GM12875 (cell line): ENCODE results near the gene PTPRM.

Experiments
- H3K4me3 ChIP-seq: one replicate; pipeline ENCODE4 v1.5.1; 2011; ENCODE audit warnings: low read depth, low read length, control low read depth
- TF ChIP-seq, protein P1 (sequence below): IDR thresholded peaks from 2 replicates; pipeline ENCODE4 v1.5.1; 2011; ENCODE audit warnings: low read depth, mild to moderate bottlenecking, control low read depth, inconsistent platforms, low read length, moderate library complexity, borderline replicate concordance; ENCODE audit not compliant: insufficient read depth

PTPRM gene

DNA sequence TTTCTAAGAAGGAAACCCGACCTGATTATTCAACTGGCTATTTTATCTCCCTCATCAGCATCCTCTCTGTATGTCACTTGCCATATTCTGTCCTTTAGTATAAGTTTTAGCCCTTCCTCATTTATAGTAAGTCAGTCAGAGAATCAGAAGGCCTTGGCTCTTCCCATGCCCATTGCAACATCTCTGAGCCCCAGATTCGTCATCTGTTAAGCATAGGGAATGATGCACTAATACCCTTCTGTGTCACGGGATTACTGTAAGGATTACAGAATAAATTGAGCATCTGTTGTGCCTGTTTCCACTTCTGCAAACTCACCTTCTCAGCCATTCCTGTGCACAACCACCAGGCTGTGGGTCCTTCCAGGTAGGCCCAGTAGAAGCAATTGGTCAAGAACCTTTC, 784.0 kb downstream of the PTPRM start:
- TF ChIP-seq, protein P1, sequence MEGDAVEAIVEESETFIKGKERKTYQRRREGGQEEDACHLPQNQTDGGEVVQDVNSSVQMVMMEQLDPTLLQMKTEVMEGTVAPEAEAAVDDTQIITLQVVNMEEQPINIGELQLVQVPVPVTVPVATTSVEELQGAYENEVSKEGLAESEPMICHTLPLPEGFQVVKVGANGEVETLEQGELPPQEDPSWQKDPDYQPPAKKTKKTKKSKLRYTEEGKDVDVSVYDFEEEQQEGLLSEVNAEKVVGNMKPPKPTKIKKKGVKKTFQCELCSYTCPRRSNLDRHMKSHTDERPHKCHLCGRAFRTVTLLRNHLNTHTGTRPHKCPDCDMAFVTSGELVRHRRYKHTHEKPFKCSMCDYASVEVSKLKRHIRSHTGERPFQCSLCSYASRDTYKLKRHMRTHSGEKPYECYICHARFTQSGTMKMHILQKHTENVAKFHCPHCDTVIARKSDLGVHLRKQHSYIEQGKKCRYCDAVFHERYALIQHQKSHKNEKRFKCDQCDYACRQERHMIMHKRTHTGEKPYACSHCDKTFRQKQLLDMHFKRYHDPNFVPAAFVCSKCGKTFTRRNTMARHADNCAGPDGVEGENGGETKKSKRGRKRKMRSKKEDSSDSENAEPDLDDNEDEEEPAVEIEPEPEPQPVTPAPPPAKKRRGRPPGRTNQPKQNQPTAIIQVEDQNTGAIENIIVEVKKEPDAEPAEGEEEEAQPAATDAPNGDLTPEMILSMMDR = no peak
- H3K4me3 ChIP-seq = no peak overlapping the region

DNA sequence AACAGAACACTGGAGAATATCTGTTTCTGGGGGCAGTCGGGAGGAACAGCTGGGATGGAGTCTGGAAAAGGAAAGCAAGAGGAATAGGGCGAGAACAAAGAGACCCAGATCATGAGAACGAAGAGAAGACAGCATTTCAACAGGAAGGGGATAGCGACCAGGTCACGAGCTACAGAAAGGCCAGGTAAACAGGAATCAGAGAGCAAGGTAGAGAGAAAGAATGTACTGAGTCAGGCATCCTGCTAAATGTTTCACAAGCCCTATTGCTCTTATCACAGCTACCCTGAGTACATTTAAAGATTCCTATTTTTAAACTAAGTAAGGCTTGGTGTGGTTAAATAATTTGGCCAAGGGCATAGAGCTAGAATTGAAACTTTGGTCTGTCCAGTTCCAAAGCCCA, 787.2 kb downstream of the PTPRM start:
- TF ChIP-seq, protein P1 = no peak
- no peak overlapping the region for H3K4me3 ChIP-seq

DNA sequence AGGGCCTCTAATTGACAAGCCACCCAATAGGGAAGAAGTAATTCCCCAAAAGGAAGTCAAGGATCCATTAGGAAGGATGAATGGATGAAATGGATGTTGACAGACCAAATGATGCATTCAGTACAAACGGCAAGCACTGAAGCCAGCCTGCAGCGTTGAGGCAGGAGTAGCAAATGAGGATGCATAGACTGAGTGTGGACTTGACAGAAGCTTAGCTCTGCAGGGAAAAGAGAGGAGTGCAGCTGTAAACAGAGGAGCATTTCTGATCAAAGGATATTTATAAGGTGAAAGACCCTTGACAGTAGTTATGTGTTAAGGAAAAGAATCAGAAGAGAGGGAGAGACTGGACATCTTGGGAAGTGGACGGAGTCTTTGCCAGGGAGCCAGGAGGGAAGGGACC, 788.9 kb downstream of the PTPRM start:
- TF ChIP-seq, protein P1 = no peak
- no peak overlapping the region for H3K4me3 ChIP-seq

DNA sequence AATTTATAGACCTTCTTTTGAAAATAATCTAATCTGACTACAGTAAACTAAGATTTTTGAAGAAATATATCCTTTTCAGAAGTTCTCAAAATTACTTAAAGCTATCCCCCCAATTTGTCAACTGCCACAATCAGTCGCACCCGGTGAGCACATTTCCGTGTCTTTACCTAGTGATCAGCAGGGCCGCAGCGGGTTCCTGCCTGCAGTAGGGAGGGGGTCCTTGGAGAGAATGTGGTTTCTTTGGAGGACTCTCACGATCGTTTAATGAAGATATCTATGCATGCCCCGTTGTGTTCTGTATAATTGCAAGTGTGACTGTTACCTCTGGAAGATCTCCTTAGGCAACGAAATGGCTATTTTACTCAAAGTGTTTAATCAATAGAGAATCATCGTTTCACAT, 790.2 kb downstream of the PTPRM start:
- TF ChIP-seq, protein P1 = no peak
- no peak overlapping the region for H3K4me3 ChIP-seq

DNA sequence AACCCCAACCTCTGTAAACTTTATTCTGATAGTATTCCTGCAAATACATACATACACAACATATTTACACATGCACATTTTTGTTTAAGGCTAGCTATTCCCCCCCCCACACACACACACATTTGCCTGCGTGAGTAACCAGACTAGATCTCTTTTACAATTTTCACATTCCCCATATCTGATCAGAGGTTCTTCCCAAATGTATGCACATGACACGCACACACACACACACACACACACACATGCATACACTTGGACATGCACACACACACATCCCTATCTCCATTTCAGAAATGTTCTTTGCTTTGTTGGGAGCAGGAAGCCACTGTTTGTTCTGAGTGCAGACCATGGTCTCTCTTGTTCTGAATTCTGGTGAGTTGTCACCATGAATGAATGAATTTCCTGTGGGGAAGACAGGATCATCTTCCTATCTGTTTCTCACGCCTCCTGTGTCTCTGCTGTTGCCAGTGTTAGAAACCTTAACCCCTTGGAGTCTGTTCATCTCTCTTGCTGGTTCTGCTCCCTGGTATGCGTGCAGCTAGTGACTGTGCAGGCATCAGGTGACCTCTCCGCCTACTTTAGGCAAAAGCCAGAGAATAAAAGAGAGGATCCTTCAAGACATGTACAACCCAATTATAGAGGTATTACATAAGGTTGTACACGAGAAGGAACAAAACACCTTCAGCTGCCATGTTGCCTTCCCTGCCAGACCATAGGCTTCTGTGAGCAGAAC, 791.1 kb downstream of the PTPRM start:
- H3K4me3 ChIP-seq = no peak overlapping the region
- TF ChIP-seq, protein P1 = no peak

DNA sequence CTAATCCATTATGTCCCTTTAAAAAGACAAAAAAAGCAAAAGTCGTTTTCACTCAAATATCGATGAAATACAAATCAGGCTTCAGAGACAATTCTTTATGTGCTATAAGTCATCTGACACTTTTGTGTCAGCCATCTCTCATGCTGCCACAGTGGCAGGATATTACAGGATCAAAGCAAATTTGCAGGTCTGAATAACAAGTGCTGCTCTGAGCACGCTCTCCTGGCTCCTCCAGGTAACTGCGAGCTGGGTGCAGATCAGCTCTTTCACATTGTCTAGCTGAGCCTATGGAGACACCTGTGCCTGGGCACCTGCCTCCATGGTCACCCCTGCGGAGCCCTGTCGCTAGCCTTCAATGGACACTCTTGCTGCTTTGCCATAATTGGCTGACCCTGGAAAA, 792.0 kb downstream of the PTPRM start:
- no peak overlapping the region for H3K4me3 ChIP-seq
- TF ChIP-seq, protein P1 = no peak

DNA sequence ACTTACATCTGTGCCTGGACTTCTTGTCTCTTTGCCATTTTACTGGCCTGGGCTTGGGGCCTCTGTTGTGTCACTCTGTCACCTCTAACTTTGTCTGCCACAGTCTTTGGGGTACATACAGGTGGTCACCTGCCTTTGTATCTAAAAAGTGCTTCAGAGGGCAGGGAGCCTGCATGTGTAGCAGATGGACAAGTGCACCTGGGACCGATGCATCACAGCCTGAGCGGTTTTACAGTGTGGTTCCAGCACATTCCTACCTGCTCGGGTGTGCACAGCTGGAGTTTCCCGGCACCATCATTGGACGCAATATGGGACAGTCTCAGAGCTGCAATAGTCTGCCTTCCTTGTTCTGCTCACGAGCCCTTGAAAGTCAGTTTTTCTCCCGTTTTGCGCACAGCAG, 792.4 kb downstream of the PTPRM start:
- H3K4me3 ChIP-seq = no peak overlapping the region
- TF ChIP-seq, protein P1 = no peak
